Effector CD4-positive, alpha-beta T cell (primary cell): ENCODE results near the gene JAKMIP2.
"Not testable (repeated sequence)": the region's sequence is repeated elsewhere in the genome, so short reads cannot be mapped to it uniquely, and the experiment has no call there.

Source experiments
- DNase-seq: peaks from one replicate; pipeline ENCODE4 v3.0.0-alpha.2; 2020

Gene JAKMIP2

DNA sequence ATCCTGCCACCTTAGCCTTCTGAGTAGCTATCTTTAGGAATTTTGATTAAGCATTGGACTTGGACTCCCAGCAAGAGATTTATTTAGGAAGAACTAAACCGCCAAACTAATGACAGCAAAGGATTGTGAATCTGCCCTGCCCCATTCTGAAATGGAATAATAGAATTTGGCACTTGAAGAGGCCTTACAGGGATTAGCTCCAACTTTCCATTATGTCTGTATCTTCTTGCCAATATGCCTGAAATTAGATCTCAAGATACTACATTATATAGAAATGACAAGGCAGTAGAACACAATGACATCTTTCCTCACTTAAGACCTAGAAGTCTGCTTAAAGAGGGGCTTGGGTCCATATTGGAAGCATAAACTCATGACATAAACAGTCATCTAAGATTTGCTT is 195.7 kb downstream of the JAKMIP2 start:
- DNase-seq = no peak

DNA sequence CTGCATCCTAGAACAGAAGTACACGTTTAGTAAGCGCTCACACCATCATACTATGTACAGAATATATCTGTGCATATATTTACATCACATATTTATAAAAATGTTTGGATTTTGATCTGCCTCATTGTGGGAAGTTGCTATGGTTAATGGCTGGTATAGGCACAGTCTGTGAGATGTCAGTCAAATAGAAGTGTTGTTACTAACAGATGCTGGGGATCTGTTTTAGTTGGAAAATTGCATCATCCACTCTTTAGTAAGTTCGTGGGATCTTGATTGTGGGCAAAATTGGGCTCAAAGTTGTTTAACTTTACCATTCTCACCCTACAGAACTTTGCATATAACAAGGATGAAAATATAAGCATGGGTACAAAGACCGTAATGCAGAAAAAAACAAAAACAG is 196.3 kb downstream of the JAKMIP2 start:
- DNase-seq = no peak

- DNase-seq = not testable (repeated sequence)
These were observed 200.3 kb downstream of the JAKMIP2 start for GRCh38 chr5:147582272-147582671.

GRCh38 chr5:147580418-147580817 is 202.1 kb downstream of the JAKMIP2 start:
- DNase-seq = not testable (repeated sequence)

DNA sequence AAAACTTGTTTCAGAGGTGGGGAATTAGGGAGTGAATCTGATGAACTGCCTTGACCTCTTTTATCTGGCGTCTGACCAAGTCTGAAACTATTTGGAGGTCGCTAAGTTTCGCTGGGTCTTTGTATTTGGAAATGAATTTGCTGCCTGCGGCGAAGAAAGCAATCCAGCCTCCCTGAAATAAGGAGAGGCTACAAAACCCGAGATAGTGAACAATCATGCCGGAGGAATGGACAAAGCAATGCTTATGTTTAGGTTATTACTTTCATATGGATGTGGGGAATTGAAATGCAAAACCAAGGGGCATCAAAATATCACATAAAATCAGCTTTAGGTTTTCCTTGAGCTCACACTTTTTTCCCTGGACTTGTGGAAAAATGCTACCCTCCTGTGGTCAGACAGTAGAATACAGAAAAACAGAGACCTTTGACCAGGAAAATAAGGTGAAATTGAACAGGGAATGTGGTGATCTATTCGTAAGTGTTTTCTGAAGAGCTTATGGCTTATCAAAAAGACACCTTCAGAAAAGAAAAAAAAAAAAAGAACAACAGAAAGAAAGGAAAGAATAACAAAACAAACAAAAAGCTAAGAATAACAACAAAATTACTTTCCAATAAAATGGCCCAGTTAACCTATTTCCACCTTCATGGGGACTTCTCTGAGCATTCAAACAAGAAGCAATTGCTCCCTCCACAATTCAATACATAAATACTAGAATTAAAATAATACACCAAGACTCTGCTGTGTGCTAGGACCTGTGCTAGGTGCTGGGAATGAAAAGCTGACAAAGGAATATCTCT is 204.1 kb downstream of the JAKMIP2 start:
- no peak for DNase-seq

DNA sequence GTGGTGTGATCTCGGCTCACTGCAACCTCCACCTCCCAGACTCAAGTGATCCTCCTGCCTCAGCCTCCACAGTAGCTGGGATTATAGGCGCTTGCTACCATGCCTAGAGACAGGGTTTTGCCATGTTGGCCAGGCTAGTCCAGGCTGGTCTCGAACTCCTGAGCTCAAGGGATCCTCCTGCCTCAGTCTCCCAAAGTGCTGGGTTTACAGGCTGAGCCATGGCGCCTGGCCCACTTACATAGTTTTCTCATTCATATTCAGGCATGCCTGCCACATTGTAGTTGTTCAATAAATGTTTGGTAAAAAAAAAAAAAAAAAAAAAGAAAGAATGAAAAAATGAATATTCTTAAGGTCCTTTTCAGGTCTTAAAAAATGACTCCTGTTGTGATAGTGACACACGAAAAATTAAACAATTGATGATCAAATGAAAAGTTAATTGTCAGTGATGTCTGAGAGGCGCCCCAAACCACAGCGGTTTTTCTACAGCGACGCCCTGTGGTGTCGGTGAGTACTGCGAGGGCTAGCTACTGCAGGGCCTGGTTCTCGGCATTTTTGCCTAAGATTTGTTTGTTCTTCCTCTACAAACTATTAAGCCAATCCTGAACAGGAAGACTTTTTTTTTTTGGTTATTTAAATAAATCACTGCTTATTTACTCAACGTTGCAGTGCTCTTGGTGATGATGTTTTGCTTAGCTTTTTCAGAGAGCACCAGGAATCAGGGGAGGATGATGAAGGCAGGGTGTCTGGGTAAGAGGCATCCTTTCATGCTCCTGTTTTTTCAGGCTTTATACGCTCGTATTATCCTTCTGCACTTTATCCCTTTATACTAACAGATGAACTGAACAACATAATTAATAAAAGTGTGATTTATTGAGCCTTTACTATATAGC is 205.6 kb downstream of the JAKMIP2 start:
- no peak for DNase-seq

DNA sequence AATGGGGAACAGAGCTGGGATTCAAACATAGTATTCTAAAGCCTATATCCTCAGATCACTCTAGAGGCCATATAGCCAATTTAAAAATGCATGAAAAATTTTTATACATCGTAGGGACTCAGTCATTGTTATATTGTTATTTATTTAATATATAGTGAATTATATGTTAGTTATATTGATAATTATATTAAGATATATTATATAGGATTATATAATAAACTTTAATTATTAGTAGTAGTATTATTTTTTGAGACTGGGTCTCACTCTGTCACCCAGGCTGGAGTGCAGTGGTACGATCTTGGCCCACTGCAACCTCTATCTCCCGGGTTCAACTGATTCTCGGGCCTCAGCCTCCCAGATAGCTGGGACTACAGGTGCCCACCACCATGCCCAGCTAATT is 206.9 kb downstream of the JAKMIP2 start:
- DNase-seq = no peak

- DNase-seq = no peak
These were observed 209.3 kb downstream of the JAKMIP2 start for GRCh38 chr5:147573211-147573610.

GRCh38 chr5:147568710-147569406 is 213.7 kb downstream of the JAKMIP2 start:
- DNase-seq = no peak

- DNase-seq = no peak
These were observed 214.5 kb downstream of the JAKMIP2 start for GRCh38 chr5:147567917-147568598.

- no peak for DNase-seq
These were observed 217.0 kb downstream of the JAKMIP2 start for GRCh38 chr5:147565524-147565923.

- DNase-seq = no peak
These were observed 218.4 kb downstream of the JAKMIP2 start for GRCh38 chr5:147564124-147564486.

DNA sequence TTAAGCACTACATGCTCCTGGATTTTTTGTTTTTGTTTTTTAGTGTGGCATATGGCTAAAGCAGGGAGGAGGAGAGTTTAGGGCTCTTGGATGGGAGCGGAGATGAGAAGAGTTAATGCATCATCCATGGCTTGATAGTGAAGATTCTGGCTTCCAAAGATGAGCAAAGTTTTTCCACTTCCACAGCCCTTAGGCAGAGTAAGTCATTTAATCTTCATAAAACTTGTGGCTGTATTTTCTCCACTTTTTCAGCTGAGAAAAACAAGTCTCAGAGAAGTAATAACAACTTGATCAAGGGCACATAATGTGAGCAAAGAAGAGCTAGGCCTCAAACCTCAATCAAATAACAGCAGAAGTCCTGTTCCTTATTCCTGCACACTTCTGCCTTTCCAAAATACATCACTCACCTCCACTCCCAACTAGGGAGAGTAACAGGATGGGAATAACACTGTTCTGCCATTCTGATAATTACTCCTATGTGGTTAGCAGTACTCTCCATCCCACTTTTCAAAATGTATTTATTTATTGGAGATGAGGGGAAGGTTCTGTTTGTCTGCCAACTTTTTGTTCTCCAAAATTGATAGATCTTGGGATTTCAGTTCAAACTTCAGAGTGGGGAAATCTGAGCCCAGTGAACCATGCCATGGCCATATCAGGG is 218.9 kb downstream of the JAKMIP2 start:
- no peak for DNase-seq

DNA sequence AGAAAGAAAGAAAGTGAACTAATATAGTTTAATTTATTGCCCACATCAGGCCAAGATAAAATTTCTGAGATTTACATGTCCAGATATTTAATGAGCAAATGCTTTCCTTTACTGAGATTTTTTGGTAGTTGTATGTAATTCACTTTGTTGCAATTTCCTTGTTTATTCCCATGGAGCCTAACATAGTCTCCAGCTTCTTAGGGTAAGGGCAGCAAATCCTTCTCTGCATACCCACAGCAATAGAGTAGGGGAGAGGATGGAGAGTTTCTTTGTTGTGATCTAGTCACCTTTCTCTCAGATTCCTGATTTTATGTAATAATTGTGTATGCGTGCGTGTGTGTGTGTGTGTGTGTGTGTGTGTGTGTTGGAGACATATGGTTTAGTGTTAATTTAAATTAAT is 221.1 kb downstream of the JAKMIP2 start:
- no peak for DNase-seq

DNA sequence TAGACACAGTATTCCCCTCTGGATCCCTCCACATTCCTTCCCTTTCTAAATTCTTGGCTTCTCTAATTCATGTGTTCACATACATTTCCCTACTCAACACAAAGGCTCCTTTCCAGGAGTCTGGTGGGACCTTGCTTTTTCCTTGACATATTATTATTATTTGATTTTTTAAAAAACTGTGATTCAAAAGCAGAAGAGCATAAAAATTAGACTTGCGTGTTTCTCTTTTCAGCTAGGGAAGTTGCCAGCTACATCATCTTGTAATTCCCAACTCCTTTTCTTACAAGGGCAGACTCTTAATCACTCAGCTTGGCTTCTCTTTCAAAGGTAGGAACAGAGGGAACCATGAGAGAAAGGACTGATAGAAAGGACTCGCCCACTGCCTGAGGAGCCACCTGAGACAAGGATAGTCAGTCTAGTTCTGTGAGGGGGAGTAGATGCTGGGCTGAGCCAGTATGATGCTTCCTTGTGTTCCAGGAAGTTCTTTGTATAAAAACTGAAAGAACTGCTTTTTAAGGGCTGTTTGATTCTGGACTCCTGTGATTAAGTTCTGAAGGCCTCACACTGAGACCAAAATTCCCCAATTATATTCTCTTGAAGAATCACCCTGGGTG is 221.7 kb downstream of the JAKMIP2 start:
- DNase-seq = no peak

GRCh38 chr5:147559749-147560148 is 222.8 kb downstream of the JAKMIP2 start:
- DNase-seq = no peak

- no peak for DNase-seq
These were observed 223.7 kb downstream of the JAKMIP2 start for GRCh38 chr5:147558826-147559225.

DNA sequence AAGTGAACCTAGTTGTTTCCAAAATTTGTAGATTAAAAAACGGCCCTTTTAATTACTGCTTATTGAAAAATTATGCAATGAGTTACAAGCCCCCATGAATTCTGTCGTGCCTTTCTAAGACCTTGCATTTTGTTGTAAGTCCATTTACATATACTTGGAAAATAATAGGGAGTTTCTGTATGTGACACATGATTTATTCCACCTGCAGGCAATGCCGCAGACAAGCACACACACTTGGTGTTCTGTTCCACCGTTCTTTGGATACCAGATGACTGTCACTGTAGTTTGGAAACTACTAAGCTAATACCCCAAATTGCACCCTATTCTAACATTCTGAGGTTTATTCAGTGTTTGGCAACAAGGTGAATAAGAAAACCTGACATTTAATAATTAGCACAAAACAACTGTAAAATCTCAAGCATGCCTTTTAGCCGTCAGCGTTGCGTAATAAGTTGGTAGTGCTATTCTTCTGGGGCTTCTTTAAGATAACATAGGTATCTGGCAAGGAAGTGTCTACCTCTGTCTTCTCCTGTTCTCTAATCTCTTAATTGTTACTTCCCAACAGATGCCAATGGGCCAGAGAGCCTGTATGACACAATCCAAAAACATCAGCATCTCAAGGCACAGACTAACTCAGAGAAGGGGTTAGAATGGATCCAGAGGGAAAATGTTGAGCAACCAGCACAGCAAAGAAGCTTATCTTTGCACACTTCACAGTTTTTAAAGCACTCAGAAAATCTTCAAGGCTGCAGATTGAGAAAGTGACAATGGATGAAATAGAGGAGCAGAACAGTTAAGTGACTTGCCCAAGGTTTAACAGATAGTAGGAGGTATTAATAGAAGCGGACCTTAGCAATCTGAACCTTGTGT is 224.4 kb downstream of the JAKMIP2 start:
- DNase-seq = no peak

DNA sequence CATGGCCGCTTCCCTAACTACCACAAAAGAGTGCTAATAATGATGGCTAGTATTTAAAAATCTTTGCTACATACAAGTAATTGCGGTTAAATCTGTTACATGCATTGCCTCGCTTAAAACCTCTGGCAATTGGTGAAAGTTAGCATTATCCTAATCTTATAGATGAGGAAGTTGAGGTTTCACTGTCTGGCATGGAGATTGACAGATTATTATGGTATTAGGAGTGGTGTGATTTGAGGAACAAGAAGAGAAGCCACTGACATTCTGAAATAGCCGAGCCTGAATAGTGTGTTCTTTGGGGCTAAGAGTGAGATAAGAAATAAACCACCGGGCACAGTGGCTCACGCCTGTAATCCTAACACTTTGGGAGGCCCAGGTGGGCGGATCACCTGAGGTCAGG is 227.4 kb downstream of the JAKMIP2 start:
- DNase-seq = no peak

GRCh38 chr5:147554261-147554817 is 228.2 kb downstream of the JAKMIP2 start:
- DNase-seq = no peak
